Measurements from ENCODE around the gene SMIM29.
A peak's percentile ranks its signal among the peaks of the same experiment; 100 is the strongest.

SMIM29 gene

DNA sequence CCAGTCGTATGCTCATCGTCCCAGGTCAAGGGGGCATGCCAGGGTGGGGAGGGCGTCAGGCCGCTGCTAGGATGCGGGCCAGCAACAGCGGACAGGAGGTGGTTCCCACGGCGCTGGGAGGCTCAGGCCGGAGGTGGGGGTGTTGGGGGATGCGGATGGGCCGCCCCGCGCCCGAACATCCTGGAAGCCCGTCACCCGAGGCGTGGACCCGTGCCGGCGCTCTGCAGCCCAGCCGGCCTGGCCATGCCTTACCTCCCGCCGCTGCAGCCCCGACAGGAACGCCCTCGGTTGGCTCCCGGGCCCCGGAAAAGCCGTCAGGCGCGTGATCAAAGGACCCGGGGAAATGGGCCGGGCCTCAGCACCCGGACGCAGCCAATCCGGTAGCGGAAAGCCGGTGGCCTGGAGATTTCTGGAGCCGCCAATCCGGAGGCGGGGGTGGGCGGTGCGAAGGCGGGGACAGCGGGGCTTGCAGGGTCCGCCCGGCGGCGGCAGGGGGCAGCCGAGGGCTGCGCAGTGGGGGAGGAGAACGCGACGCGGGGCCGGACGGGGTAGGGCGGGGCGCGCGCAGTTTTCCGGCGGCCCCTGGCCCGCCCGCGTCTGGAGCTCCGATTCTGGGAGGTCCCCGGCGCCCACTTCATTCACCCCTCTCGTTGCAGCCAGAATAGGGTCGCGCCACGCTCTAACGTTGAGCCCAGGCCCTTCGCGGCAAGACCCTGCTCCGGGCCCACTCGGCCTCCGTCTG, at the start of gene SMIM29:
TSS of gene SMIM29 (minus strand) at position 280 of the 742 bp plus-strand sequence. CDS start 1,215 bp downstream, outside the sequence.
- peaks cover 0 to 7% (median 3%) of the 10 kb centered on the region in 5 donors for H3K36me3 ChIP-seq (ENCODE audit: control insufficient read depth in 5 of 5, insufficient read depth in 5 of 5, low read length in 5 of 5)
- peak within 1 kb of the TSS; percentile 77 to 90 (median 86) for H3K4me3 ChIP-seq (ENCODE audit: low read depth in 1 of 5, low read length in 5 of 5)
- H3K9me3 ChIP-seq (ENCODE audit: control insufficient read depth in 5 of 5, low read length in 5 of 5) = no peaks in the 10 kb centered on the region
- peak within 1 kb of the TSS; percentile 63 to 95 (median 93) for H3K9ac ChIP-seq (ENCODE audit: low read length in 5 of 5)
- H3K4me1 ChIP-seq (ENCODE audit: control insufficient read depth in 5 of 5, insufficient read depth in 5 of 5, low read length in 5 of 5) = peaks cover 0 to 29% (median 25%) of the 10 kb centered on the region in 5 donors
- no peaks in the 10 kb centered on the region for H3K27me3 ChIP-seq (ENCODE audit: control insufficient read depth in 5 of 5, insufficient read depth in 4 of 5, low read length in 5 of 5)
- H3K27ac ChIP-seq (ENCODE audit: low read depth, low read length) = peak within 1 kb of the TSS; percentile 86

DNA sequence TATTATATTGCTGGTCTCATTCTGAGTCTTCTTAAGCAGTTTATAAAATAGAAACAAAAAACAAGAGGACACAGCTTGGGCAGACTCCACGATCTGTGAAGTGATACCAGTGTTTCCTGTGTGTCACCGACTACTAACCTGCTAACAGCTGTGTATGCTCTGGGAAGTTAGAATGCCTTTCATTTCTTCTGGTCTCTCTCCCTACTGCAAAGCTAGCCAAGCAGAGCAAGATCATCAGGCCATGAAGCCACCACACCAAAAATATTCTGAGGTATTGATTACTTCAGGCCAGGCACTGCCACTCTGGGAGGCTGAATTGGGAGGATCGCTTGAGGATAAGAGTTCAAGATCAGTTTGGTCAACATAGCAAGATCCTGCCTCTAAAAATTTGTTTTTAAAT, 46.9 kb upstream of the SMIM29 start:
- no peak overlapping the region for H3K4me3 ChIP-seq (ENCODE audit: low read depth in 1 of 5, low read length in 5 of 5)
- H3K9me3 ChIP-seq (ENCODE audit: control insufficient read depth in 5 of 5, low read length in 5 of 5) = no peaks in the 10 kb centered on the region
- H3K27me3 ChIP-seq (ENCODE audit: control insufficient read depth in 5 of 5, insufficient read depth in 4 of 5, low read length in 5 of 5) = no peaks in the 10 kb centered on the region
- H3K36me3 ChIP-seq (ENCODE audit: control insufficient read depth in 5 of 5, insufficient read depth in 5 of 5, low read length in 5 of 5) = peaks cover 4 to 26% (median 20%) of the 10 kb centered on the region in 5 donors
- H3K27ac ChIP-seq (ENCODE audit: low read depth, low read length) = no peak overlapping the region
- no peak overlapping the region for H3K9ac ChIP-seq (ENCODE audit: low read length in 5 of 5)
- peaks cover 0 to 4% (median 0%) of the 10 kb centered on the region in 5 donors for H3K4me1 ChIP-seq (ENCODE audit: control insufficient read depth in 5 of 5, insufficient read depth in 5 of 5, low read length in 5 of 5)

DNA sequence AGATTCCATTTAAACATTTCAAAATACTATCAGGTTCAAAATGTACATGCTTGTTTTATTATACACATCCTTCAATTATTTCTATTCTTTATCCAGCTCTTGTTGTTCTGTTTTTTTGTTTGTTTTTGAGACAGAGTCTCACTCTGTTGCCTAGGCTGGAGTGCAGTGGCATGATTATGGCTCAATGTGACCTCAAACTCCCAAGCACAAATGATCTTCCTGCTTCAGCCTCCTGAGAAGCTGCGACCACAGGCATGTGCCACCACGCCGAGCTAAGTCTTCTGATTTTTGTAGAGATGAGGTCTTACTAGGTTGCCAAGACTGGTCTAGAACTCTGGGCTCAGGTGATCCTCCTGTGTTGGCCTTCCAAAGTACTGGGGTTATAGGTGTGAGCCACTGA, 44.1 kb upstream of the SMIM29 start:
- no peak overlapping the region for H3K27ac ChIP-seq (ENCODE audit: low read depth, low read length)
- peaks cover 4 to 26% (median 20%) of the 10 kb centered on the region in 5 donors for H3K36me3 ChIP-seq (ENCODE audit: control insufficient read depth in 5 of 5, insufficient read depth in 5 of 5, low read length in 5 of 5)

DNA sequence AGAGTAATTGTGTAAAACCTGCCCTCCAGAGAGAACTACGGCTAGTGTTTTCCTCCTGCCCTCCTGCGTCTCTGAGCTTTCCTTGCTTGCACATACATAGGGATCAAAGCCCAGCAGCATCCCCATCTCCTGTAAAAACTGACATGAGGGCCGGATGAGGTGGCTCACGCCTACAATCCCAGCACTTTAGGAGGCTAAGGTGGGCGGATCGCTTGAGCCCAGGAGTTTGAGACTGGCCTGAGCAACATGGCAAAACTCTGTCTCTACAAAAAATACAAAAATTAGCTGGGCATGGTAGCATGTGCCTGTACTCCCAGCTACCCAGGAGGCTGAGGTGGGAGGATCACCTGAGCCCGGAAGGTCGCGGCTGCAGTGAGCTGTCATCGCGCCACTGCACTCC, 40.3 kb upstream of the SMIM29 start:
- Histone ChIP-seq H3K4me3 (ENCODE audit: low read depth in 1 of 5, low read length in 5 of 5) (no peak overlapping the region), H3K9me3 (ENCODE audit: control insufficient read depth in 5 of 5, low read length in 5 of 5) (peaks cover 0 to 3% (median 0%) of the 10 kb centered on the region in 5 donors), H3K9ac (ENCODE audit: low read length in 5 of 5) (no peak overlapping the region), H3K27me3 (ENCODE audit: control insufficient read depth in 5 of 5, insufficient read depth in 4 of 5, low read length in 5 of 5) (no peaks in the 10 kb centered on the region), H3K4me1 (ENCODE audit: control insufficient read depth in 5 of 5, insufficient read depth in 5 of 5, low read length in 5 of 5) (peaks cover 7 to 41% (median 32%) of the 10 kb centered on the region in 5 donors), H3K27ac (ENCODE audit: low read depth, low read length) (no peak overlapping the region), H3K36me3 (ENCODE audit: control insufficient read depth in 5 of 5, insufficient read depth in 5 of 5, low read length in 5 of 5) (peaks cover 4 to 30% (median 20%) of the 10 kb centered on the region in 5 donors)

More for the DNA sequence above, 44.1 kb upstream of the SMIM29 start:
- Histone ChIP-seq H3K4me3 (ENCODE audit: low read depth in 1 of 5, low read length in 5 of 5) (no peak overlapping the region), H3K9me3 (ENCODE audit: control insufficient read depth in 5 of 5, low read length in 5 of 5) (no peaks in the 10 kb centered on the region), H3K9ac (ENCODE audit: low read length in 5 of 5) (no peak overlapping the region), H3K4me1 (ENCODE audit: control insufficient read depth in 5 of 5, insufficient read depth in 5 of 5, low read length in 5 of 5) (peaks cover 0 to 13% (median 10%) of the 10 kb centered on the region in 5 donors), H3K27me3 (ENCODE audit: control insufficient read depth in 5 of 5, insufficient read depth in 4 of 5, low read length in 5 of 5) (no peaks in the 10 kb centered on the region)

DNA sequence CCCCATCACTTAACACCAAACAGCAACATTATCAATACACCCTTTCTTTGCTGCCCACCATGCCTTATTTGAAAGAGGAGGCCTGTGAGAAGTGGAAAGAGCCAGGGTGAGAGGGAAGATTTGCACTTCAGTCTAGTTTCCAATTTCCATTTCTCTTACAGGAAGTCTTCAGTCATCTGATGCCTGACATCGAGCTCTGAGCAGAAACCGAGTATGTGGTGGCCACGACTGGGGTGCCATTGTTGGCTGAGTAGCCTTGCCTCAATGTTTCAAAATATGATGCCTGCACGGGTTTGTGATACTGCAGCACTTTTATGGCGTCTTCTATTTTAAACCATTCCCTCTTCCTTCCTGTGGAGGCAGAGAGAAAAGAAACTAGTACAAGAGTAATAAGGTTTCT, 39.8 kb upstream of the SMIM29 start:
- no peak overlapping the region for H3K9ac ChIP-seq (ENCODE audit: low read length in 5 of 5)
- peaks cover 0 to 3% (median 0%) of the 10 kb centered on the region in 5 donors for H3K9me3 ChIP-seq (ENCODE audit: control insufficient read depth in 5 of 5, low read length in 5 of 5)
- H3K27ac ChIP-seq (ENCODE audit: low read depth, low read length) = no peak overlapping the region
- H3K4me1 ChIP-seq (ENCODE audit: control insufficient read depth in 5 of 5, insufficient read depth in 5 of 5, low read length in 5 of 5) = peaks cover 7 to 46% (median 36%) of the 10 kb centered on the region in 5 donors
- peaks cover 3 to 25% (median 18%) of the 10 kb centered on the region in 5 donors for H3K36me3 ChIP-seq (ENCODE audit: control insufficient read depth in 5 of 5, insufficient read depth in 5 of 5, low read length in 5 of 5)
- no peaks in the 10 kb centered on the region for H3K27me3 ChIP-seq (ENCODE audit: control insufficient read depth in 5 of 5, insufficient read depth in 4 of 5, low read length in 5 of 5)
- no peak overlapping the region for H3K4me3 ChIP-seq (ENCODE audit: low read depth in 1 of 5, low read length in 5 of 5)

DNA sequence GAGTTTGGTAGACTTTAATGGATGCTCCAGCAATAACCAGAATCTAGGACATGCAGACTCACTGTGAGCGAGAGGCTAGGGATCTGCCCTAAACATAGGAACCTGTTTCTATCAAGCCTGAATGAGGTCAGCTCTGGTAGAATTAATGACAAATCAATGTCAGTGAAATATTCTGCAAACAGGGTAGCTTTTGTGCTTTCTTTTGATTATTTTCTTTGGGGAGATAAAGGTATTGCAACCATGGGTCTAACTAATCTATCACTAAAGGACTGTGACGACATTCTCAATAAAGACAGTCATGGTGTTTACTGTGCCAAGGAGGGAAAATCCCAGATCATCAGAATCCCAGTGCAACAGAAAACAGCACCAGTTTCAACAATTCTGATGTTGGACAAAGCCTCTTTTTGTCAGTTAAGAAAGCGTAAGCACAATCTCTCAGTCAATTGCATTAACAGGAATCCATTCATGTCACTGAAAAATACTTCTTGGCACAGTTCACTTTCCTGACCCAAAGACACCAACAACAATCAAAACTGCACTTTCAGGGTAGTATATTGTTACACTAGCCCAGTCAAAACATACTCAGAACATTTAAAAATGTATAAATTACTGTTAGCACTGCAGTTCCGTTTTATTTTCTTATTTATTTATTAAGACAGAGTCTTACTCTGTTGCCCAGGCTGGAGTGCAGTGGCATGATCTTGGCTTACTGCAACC, 36.8 kb upstream of the SMIM29 start:
- Histone ChIP-seq H3K27ac (ENCODE audit: low read depth, low read length) (no peak overlapping the region), H3K4me3 (ENCODE audit: low read depth in 1 of 5, low read length in 5 of 5) (no peak overlapping the region)

DNA sequence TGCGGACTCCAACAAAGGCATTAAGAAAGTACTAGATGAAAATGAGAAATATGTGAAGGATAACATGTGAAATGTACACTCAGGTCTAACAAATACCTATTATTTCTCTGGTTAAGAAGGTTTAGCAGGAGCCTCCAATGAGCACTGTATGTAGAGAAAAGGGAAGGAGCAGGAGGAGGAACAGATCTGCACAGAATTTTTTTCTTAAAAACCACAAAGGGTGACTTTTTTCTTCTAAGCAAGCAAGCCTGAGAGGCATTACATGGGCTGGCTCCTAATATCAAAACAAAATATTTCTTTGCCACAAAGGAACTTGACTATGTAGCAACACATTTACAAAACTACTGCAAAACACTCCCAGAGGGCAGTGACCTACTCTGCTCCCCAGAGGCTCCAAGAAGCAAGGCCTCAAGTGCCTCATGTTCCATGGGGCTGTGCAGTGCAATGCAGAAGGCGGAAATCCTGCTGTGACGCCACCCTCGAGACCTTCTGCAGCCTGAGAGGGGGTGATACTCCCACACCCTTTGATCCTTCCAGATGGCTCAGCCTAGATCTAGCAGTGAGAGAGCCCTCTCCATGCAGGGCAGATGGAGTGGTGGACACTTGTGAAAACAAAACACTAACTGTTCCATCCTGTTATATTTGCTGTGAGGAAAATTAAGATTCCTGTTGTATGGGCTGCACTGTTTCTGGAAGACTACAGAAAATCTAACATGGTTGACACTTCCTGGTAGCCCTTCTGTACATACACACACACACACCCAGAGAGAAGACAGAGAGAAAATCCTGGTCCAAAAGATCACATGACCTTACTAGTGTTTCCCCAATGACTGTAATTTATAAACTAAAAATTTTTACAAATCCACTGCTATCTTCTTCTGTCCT, 36.0 kb upstream of the SMIM29 start:
- H3K27me3 ChIP-seq (ENCODE audit: control insufficient read depth in 5 of 5, insufficient read depth in 4 of 5, low read length in 5 of 5) = no peaks in the 10 kb centered on the region
- peaks cover 7 to 66% (median 36%) of the 10 kb centered on the region in 5 donors for H3K4me1 ChIP-seq (ENCODE audit: control insufficient read depth in 5 of 5, insufficient read depth in 5 of 5, low read length in 5 of 5)
- no peak overlapping the region for H3K27ac ChIP-seq (ENCODE audit: low read depth, low read length)
- H3K9ac ChIP-seq (ENCODE audit: low read length in 5 of 5) = no peak overlapping the region
- H3K36me3 ChIP-seq (ENCODE audit: control insufficient read depth in 5 of 5, insufficient read depth in 5 of 5, low read length in 5 of 5) = peaks cover 0 to 15% (median 2%) of the 10 kb centered on the region in 5 donors
- H3K9me3 ChIP-seq (ENCODE audit: control insufficient read depth in 5 of 5, low read length in 5 of 5) = peaks cover 0 to 3% (median 0%) of the 10 kb centered on the region in 5 donors
- peak overlapping the region in 1 of 5 donors; percentile 4 for H3K4me3 ChIP-seq (ENCODE audit: low read depth in 1 of 5, low read length in 5 of 5)

More for the DNA sequence above, 36.8 kb upstream of the SMIM29 start:
- Histone ChIP-seq H3K9me3 (ENCODE audit: control insufficient read depth in 5 of 5, low read length in 5 of 5) (peaks cover 0 to 3% (median 0%) of the 10 kb centered on the region in 5 donors), H3K36me3 (ENCODE audit: control insufficient read depth in 5 of 5, insufficient read depth in 5 of 5, low read length in 5 of 5) (peaks cover 0 to 9% (median 2%) of the 10 kb centered on the region in 5 donors), H3K9ac (ENCODE audit: low read length in 5 of 5) (no peak overlapping the region), H3K4me1 (ENCODE audit: control insufficient read depth in 5 of 5, insufficient read depth in 5 of 5, low read length in 5 of 5) (peaks cover 7 to 60% (median 36%) of the 10 kb centered on the region in 5 donors), H3K27me3 (ENCODE audit: control insufficient read depth in 5 of 5, insufficient read depth in 4 of 5, low read length in 5 of 5) (no peaks in the 10 kb centered on the region)

DNA sequence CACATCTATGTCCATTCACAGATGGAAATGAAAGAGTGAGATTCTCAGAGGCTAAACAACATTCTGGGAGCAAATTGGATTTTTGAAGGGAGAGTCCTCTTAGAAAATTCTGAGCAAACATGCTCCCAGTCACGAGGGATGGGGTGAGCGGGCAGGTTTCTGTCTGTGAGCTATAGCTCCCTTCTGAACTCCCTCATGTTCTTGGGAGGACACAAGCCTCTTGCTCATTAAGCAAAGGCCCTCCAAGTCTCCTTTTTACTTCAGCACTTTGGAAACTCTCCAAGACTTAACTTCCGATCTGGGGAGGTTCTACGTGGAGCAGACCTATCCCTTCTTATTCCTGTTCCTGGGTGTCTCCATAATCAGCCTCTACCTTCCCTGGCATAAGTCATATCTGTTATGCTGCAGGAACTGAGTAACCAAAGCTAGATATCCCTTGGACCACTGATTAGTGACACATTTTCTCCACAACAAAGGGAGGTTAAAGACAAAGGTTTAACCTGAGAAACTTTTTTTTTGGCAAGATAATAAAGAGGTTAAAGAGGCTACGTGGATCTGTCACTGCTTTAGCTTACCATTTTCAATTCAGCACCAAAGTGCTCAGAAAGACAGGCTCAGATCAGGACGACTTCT, 33.0 kb upstream of the SMIM29 start:
- Histone ChIP-seq H3K4me3 (ENCODE audit: low read depth in 1 of 5, low read length in 5 of 5) (no peak overlapping the region), H3K27me3 (ENCODE audit: control insufficient read depth in 5 of 5, insufficient read depth in 4 of 5, low read length in 5 of 5) (no peaks in the 10 kb centered on the region), H3K9ac (ENCODE audit: low read length in 5 of 5) (no peak overlapping the region), H3K27ac (ENCODE audit: low read depth, low read length) (no peak overlapping the region), H3K36me3 (ENCODE audit: control insufficient read depth in 5 of 5, insufficient read depth in 5 of 5, low read length in 5 of 5) (peaks cover 0 to 13% (median 3%) of the 10 kb centered on the region in 5 donors), H3K9me3 (ENCODE audit: control insufficient read depth in 5 of 5, low read length in 5 of 5) (peaks cover 0 to 3% (median 0%) of the 10 kb centered on the region in 5 donors), H3K4me1 (ENCODE audit: control insufficient read depth in 5 of 5, insufficient read depth in 5 of 5, low read length in 5 of 5) (peaks cover 7 to 50% (median 28%) of the 10 kb centered on the region in 5 donors)

DNA sequence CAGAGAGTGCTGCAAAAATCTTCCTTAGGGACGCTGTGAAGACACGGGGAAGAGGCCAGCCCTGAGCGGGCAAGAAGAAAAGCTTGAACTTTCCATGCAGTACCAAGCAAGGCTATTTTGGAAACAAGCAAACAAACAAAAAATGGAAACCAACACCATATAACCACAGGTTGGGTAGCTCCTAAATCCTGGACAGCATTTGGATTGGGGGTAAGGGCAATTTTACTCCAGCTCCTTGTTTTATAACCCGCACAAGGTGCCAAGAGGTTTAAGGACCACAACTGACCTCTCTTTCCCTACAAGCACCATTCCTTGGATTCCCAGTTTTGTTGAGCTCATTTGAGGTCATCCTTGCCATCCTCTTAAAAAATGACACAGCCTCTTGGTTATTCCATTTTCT, 31.4 kb upstream of the SMIM29 start:
- Histone ChIP-seq H3K9me3 (ENCODE audit: control insufficient read depth in 5 of 5, low read length in 5 of 5) (peaks cover 0 to 3% (median 0%) of the 10 kb centered on the region in 5 donors), H3K4me3 (ENCODE audit: low read depth in 1 of 5, low read length in 5 of 5) (no peak overlapping the region), H3K9ac (ENCODE audit: low read length in 5 of 5) (no peak overlapping the region), H3K27ac (ENCODE audit: low read depth, low read length) (no peak overlapping the region), H3K36me3 (ENCODE audit: control insufficient read depth in 5 of 5, insufficient read depth in 5 of 5, low read length in 5 of 5) (peaks cover 0 to 13% (median 3%) of the 10 kb centered on the region in 5 donors), H3K27me3 (ENCODE audit: control insufficient read depth in 5 of 5, insufficient read depth in 4 of 5, low read length in 5 of 5) (no peaks in the 10 kb centered on the region), H3K4me1 (ENCODE audit: control insufficient read depth in 5 of 5, insufficient read depth in 5 of 5, low read length in 5 of 5) (peaks cover 5 to 51% (median 23%) of the 10 kb centered on the region in 5 donors)

All from subcutaneous abdominal adipose tissue (tissue), 5 donors.